GM12878 (cell line): ENCODE measurements around the gene TDP1. TPM values are rescaled to one million over a fixed set of nuclear protein-coding genes. Genes with fewer than 3 reads are reported as not detected.

Source experiments
- ATF3 ChIP-seq: IDR thresholded peaks from 2 replicates; pipeline ENCODE4 v1.6.1; 2011; ENCODE audit warnings: low read depth, mild to moderate bottlenecking, low read length, moderate library complexity, borderline replicate concordance; ENCODE audit errors: extremely low read depth
- BACH1 ChIP-seq: fragments of 450-650 bp; IDR thresholded peaks from 2 replicates; pipeline ENCODE4 v1.6.1; 2017; ENCODE audit warnings: mild to moderate bottlenecking, borderline replicate concordance
- BMI1 ChIP-seq: fragments of 450-650 bp; IDR thresholded peaks from 2 replicates; pipeline ENCODE4 v1.6.1; 2016; ENCODE audit warnings: mild to moderate bottlenecking, moderate library complexity, borderline replicate concordance
- CEBPZ ChIP-seq: fragments of 150-350 bp; IDR thresholded peaks from 2 replicates; pipeline ENCODE4 v1.6.1; 2016; ENCODE audit warnings: low read depth, low read length
- CREM ChIP-seq: IDR thresholded peaks from 2 replicates; pipeline ENCODE4 v1.6.1; 2014; ENCODE audit warnings: antibody characterized with exemption, low read depth
- CUX1 ChIP-seq: IDR thresholded peaks from 2 replicates; pipeline ENCODE4 v1.6.1; 2012; ENCODE audit warnings: improper control_type of control experiment, low read depth, low read length; ENCODE audit not compliant: insufficient replicate concordance
- GABPA ChIP-seq: IDR thresholded peaks from 2 replicates; pipeline ENCODE4 v1.6.1; 2014; ENCODE audit warnings: antibody characterized with exemption, low read depth, mild to moderate bottlenecking, inconsistent platforms
- KAT2A ChIP-seq: conservative IDR thresholded peaks from 2 replicates; pipeline ENCODE4 v1.6.1; 2011; ENCODE audit warnings: low read depth, low read length; ENCODE audit not compliant: control insufficient read depth
- MAX ChIP-seq: IDR thresholded peaks from 2 replicates; pipeline ENCODE4 v1.6.1; 2012; ENCODE audit warnings: low read depth, low read length, improper control_type of control experiment
- NFIC ChIP-seq: IDR thresholded peaks from 2 replicates; pipeline ENCODE4 v1.6.1; 2012; ENCODE audit warnings: low read depth, mild to moderate bottlenecking, inconsistent platforms, low read length, moderate library complexity
- NKRF ChIP-seq: fragments of 450-650 bp; conservative IDR thresholded peaks from 2 replicates; pipeline ENCODE4 v1.6.1; 2017; ENCODE audit warnings: mild to moderate bottlenecking, moderate library complexity
- RB1 ChIP-seq: fragments of 450-650 bp; formaldehyde crosslinking; IDR thresholded peaks from 2 replicates; pipeline ENCODE4 v1.6.1; 2017; ENCODE audit warnings: mild to moderate bottlenecking, borderline replicate concordance
- SIX5 ChIP-seq: IDR thresholded peaks from 2 replicates; pipeline ENCODE4 v1.6.1; 2011; ENCODE audit warnings: mild to moderate bottlenecking, low read depth, low read length, moderate library complexity; ENCODE audit not compliant: severe bottlenecking
- ZBTB33 ChIP-seq: fragments of 450-650 bp; IDR thresholded peaks from 2 replicates; pipeline ENCODE4 v1.6.1; 2017; ENCODE audit warnings: mild to moderate bottlenecking
- polyA plus RNA-seq, 11 experiments: library from polyadenylated mRNA; depleted of rRNA in 4 of 11; unstranded in 6 of 11; stranded (reverse) in 5 of 11; fragments of >200 nt; fragmentation: Nextera tagmentation in 4 of 11; fragmentation: Illumina TruSeq in 1 of 11; extraction: Ambion mirVana in 4 of 11; extraction: Trizol in 1 of 11; gene quantifications; 1 replicate in 1 of 11; 2 replicates in 10 of 11; pipeline versions ENCODE4 v1.2.1 to v1.2.3, GENCODE V29; 2011 to 2016; ENCODE audit warnings: inconsistent platforms in 2 of 11, missing spikeins in 2 of 11, low read depth in 1 of 11
- total RNA-seq, 4 experiments: library from RNA; depleted of rRNA in 3 of 4; stranded (reverse); fragments of >200 nt in 3 of 4; fragmentation: Illumina TruSeq in 1 of 4; extraction: Trizol in 1 of 4; gene quantifications; 2 replicates each; pipeline versions ENCODE4 v1.2.1 to v1.2.3, GENCODE V29; 2013 to 2021

Gene TDP1
- total and polyA plus RNA-seq, 10 of the 15 experiments (the other 5 are each of a cell fraction or from before 2014, with no cell fraction given), result 40.2 to 60.4 (median 54.1) TPM

GRCh38 chr14:89954070-89955021 lies 1.4 kb upstream of the TDP1 start, which contains the start of gene EFCAB11 (continued):
- peak; percentile 99 for TF ChIP-seq NKRF
- 0 out of 2 replicates have a peak, but pooled peaks have one; percentile 35 for TF ChIP-seq BACH1
- peak; percentile 77; the same call in 1 of the 2 replicates for TF ChIP-seq BMI1
- no peak for TF ChIP-seq KAT2A
- TF ChIP-seq ZBTB33, result no peak
- TF ChIP-seq ATF3, result no peak
- no peak for TF ChIP-seq SIX5
- no peak for TF ChIP-seq CUX1
- no peak for TF ChIP-seq CREM
- TF ChIP-seq CEBPZ, result no peak; the same call in 1 of the 2 replicates
- no peak for TF ChIP-seq RB1
- TF ChIP-seq NFIC, result no peak
- TF ChIP-seq MAX, result peak; percentile 40; the same call in 1 of the 2 replicates
- peak; percentile 69 for TF ChIP-seq GABPA
